ENCODE data around the gene UTS2R. TPM values are rescaled to one million over a fixed set of nuclear protein-coding genes. Genes with fewer than 3 reads are reported as not detected.

The UTS2R gene
- total RNA-seq = 0.10 TPM in 1 of 2 replicates, not detected in the other

- no peak for DNase-seq (ENCODE audit: low read depth)
Measured at GRCh38 chr17:82371333-82372248, at the start of gene UTS2R. Gene UTS2R, plus strand, starts transcription at chr17:82371765. Its CDS starts 2,560 bp downstream, at chr17:82374325.

- no peak for DNase-seq (ENCODE audit: low read depth)
Measured at GRCh38 chr17:82321947-82322466, 49.6 kb upstream of the UTS2R start.

GRCh38 chr17:82322526-82323453 is 48.8 kb upstream of the UTS2R start:
- DNase-seq (ENCODE audit: low read depth) = no peak

- DNase-seq (ENCODE audit: low read depth) = no peak
Measured at GRCh38 chr17:82323514-82324234, 47.9 kb upstream of the UTS2R start.

- DNase-seq (ENCODE audit: low read depth) = no peak
Measured at GRCh38 chr17:82324566-82325285, 46.8 kb upstream of the UTS2R start.

GRCh38 chr17:82325286-82326180 is 46.0 kb upstream of the UTS2R start:
- DNase-seq (ENCODE audit: low read depth) = no peak

GRCh38 chr17:82327289-82327688 is 44.3 kb upstream of the UTS2R start:
- no peak for DNase-seq (ENCODE audit: low read depth)

GRCh38 chr17:82327757-82328140 is 43.8 kb upstream of the UTS2R start:
- no peak for DNase-seq (ENCODE audit: low read depth)

GRCh38 chr17:82328141-82328993 is 43.2 kb upstream of the UTS2R start:
- no peak for DNase-seq (ENCODE audit: low read depth)

GRCh38 chr17:82328994-82329507 is 42.5 kb upstream of the UTS2R start:
- DNase-seq (ENCODE audit: low read depth) = no peak

- DNase-seq (ENCODE audit: low read depth) = no peak
Measured at GRCh38 chr17:82329683-82330321, 41.8 kb upstream of the UTS2R start.

- peak; percentile 27 for DNase-seq (ENCODE audit: low read depth)
Measured at GRCh38 chr17:82330322-82331239, 41.0 kb upstream of the UTS2R start.

- DNase-seq (ENCODE audit: low read depth) = no peak
Measured at GRCh38 chr17:82331345-82331939, 40.1 kb upstream of the UTS2R start.

GRCh38 chr17:82332669-82333278 is 38.8 kb upstream of the UTS2R start:
- DNase-seq (ENCODE audit: low read depth) = peak; percentile 61

- no peak for DNase-seq (ENCODE audit: low read depth)
Measured at GRCh38 chr17:82333279-82334171, 38.0 kb upstream of the UTS2R start, which contains the start of gene SECTM1. Gene SECTM1, minus strand, starts transcription at chr17:82333766. Its CDS starts 6,526 bp downstream, at chr17:82327240.

Measured in renal cortical epithelial cell (primary cell).